A673 (cell line): Measurements from ENCODE around the gene DCLK1. TPM values are rescaled to one million over a fixed set of nuclear protein-coding genes. Genes with fewer than 3 reads are reported as not detected.

Experiments used
- BruUV-seq: library from RNA; stranded (reverse); fragments of 400-500 nt; replicated peaks from 2 replicates; lab custom pipeline; 2021; lab: Mats Ljungman, UMichigan
- CTCF ChIA-PET: fragments of 300-600 bp; sonication (Branson Sonifier 250); formaldehyde crosslinking; loops from one replicate; lab custom pipeline; 2022; ENCODE audit warnings: antibody characterized with exemption; lab: Charles Lee
- POLR2A ChIA-PET: fragments of 300-600 bp; sonication (Branson Sonifier 250); formaldehyde crosslinking; loops from one replicate; lab custom pipeline; 2022; ENCODE audit warnings: antibody characterized with exemption; ENCODE audit not compliant: low non-redundant PET; lab: Charles Lee
- DNase-seq: peaks from one replicate; pipeline ENCODE4 v3.0.0-alpha.2; 2015; ENCODE audit warnings: low spot score
- H3K27ac ChIP-seq: fragments of 200-600 bp; sonication (generic); 2 replicates; pipeline ENCODE4 v1.5.1; 2016; ENCODE audit warnings: mixed run types, low read depth, mild to moderate bottlenecking, mixed read lengths, antibody characterized with exemption, low read length; ENCODE audit not compliant: poor library complexity, severe bottlenecking
- H3K27me3 ChIP-seq: fragments of 200-600 bp; sonication (generic); replicated peaks from 2 replicates; pipeline ENCODE4 v1.6.1; 2017; ENCODE audit warnings: mixed run types, low read depth, mild to moderate bottlenecking, mixed read lengths, antibody characterized with exemption, low read length; ENCODE audit not compliant: insufficient read depth, poor library complexity
- H3K36me3 ChIP-seq: fragments of 200-600 bp; sonication (generic); 2 replicates; pipeline ENCODE4 v1.6.1; 2016; ENCODE audit warnings: mixed run types, mild to moderate bottlenecking, mixed read lengths, antibody characterized with exemption, low read length; ENCODE audit not compliant: insufficient read depth, poor library complexity, severe bottlenecking
- H3K4me1 ChIP-seq: fragments of 200-600 bp; sonication (generic); 2 replicates; pipeline ENCODE4 v1.6.1; 2017; ENCODE audit warnings: mixed run types, mild to moderate bottlenecking, mixed read lengths, antibody characterized with exemption, low read length; ENCODE audit not compliant: insufficient read depth, poor library complexity, severe bottlenecking
- H3K4me3 ChIP-seq: fragments of 200-600 bp; sonication (generic); 2 replicates; pipeline ENCODE4 v1.5.1; 2016; ENCODE audit warnings: low read depth, mixed run types, mild to moderate bottlenecking, mixed read lengths, low read length; ENCODE audit not compliant: poor library complexity, severe bottlenecking
- H3K9me3 ChIP-seq: fragments of 200-600 bp; sonication (generic); 2 replicates; pipeline ENCODE4 v1.6.1; 2016; ENCODE audit warnings: mixed run types, low read depth, mild to moderate bottlenecking, mixed read lengths, antibody characterized with exemption, low read length; ENCODE audit not compliant: poor library complexity, severe bottlenecking
- EZH2 ChIP-seq: fragments of 200-600 bp; sonication (generic); IDR thresholded peaks from 2 replicates; pipeline ENCODE4 v1.6.1; 2017; ENCODE audit warnings: borderline replicate concordance, low read depth, mild to moderate bottlenecking, mixed read lengths, antibody characterized with exemption, low read length; ENCODE audit not compliant: poor library complexity, severe bottlenecking
- intact Hi-C: fragments of 100-400 bp; cut with micrococcal nuclease; formaldehyde crosslinking; loops from one replicate; pipeline ENCODE4 v1.10.0; 2022; ENCODE audit not compliant: unreplicated experiment
- total RNA-seq: library from RNA; stranded (reverse); gene quantifications from 2 replicates; pipeline ENCODE4 v1.2.3, GENCODE V29; 2021
- TF ChIP-seq, protein P1 (sequence below): fragments of 300-800, 200-600 bp; sonication (generic); conservative IDR thresholded peaks from 2 replicates; pipeline ENCODE4 v1.5.1; 2017; ENCODE audit warnings: low read depth, mild to moderate bottlenecking, antibody characterized with exemption, low read length, moderate library complexity, mixed read lengths

The DCLK1 gene
- total RNA-seq, 1 experiment from 2014 or later = 11.2 TPM

DNA sequence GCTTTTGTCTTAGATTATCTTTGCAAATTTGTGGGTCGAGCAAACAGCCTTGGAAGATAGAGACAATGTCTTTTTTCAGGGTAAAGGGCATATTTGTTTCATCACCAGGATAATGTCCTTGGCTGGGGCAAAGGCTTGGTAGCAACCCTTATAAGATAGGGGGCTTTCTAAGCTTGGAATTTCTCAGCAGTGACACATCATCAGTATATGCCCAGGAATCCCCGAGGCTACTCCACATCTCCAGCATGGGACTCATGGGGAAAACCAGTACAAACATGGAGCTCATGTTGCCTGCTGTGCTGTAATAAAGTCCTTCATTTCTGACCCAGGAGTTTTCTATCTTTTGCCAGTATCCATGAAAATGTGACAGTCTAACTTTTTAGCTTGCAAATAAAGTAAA, 77.1 kb downstream of the DCLK1 start:
- TF ChIP-seq, protein P1, sequence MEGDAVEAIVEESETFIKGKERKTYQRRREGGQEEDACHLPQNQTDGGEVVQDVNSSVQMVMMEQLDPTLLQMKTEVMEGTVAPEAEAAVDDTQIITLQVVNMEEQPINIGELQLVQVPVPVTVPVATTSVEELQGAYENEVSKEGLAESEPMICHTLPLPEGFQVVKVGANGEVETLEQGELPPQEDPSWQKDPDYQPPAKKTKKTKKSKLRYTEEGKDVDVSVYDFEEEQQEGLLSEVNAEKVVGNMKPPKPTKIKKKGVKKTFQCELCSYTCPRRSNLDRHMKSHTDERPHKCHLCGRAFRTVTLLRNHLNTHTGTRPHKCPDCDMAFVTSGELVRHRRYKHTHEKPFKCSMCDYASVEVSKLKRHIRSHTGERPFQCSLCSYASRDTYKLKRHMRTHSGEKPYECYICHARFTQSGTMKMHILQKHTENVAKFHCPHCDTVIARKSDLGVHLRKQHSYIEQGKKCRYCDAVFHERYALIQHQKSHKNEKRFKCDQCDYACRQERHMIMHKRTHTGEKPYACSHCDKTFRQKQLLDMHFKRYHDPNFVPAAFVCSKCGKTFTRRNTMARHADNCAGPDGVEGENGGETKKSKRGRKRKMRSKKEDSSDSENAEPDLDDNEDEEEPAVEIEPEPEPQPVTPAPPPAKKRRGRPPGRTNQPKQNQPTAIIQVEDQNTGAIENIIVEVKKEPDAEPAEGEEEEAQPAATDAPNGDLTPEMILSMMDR = no peak
- no peak for TF ChIP-seq EZH2
- no peak for DNase-seq
- no TSS peak for BruUV-seq
- Histone ChIP-seq H3K27me3 (no peaks in the 10 kb centered on the region), H3K4me1 (peaks cover 15% of the 10 kb centered on the region), H3K4me3 (no peak overlapping the region), H3K27ac (no peak overlapping the region), H3K9me3 (no peaks in the 10 kb centered on the region), H3K36me3 (no peaks in the 10 kb centered on the region)
- CTCF ChIA-PET = no interaction called here
- POLR2A ChIA-PET = no interaction called here
- intact Hi-C loops = no loop called here

DNA sequence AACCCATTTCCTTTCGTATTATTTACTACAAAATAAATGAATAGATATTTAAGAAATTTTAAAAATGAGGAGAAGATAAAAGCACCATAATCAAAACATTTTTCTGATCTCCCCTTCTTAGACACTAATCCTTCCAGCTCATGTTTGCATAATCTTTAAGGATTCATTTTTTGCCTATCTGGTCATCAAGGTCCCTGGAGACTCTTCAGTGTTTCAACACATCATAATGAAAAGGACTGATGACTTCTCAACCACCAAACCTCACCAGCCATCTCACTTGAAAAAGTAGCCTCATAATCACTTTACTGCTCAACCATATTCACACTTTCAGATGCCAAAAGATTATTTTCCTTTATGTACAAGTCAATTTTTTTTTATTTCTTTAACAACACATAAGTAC, 80.1 kb downstream of the DCLK1 start:
- ChIA-PET POLR2A (interaction anchor here (0.7 kb wide), 1 partner anchor 448 kb away, joined by 5 read pairs; no protein-coding TSS in a partner anchor), CTCF (no interaction called here)
- intact Hi-C loops = no loop called here
- Histone ChIP-seq H3K4me3 (no peak overlapping the region), H3K27ac (no peak overlapping the region), H3K27me3 (no peaks in the 10 kb centered on the region), H3K9me3 (no peaks in the 10 kb centered on the region), H3K36me3 (no peaks in the 10 kb centered on the region), H3K4me1 (peaks cover 13% of the 10 kb centered on the region)
- BruUV-seq = no TSS peak
- peak; percentile 65 for DNase-seq
- TF ChIP-seq EZH2 = no peak
- TF ChIP-seq, protein P1 = no peak

DNA sequence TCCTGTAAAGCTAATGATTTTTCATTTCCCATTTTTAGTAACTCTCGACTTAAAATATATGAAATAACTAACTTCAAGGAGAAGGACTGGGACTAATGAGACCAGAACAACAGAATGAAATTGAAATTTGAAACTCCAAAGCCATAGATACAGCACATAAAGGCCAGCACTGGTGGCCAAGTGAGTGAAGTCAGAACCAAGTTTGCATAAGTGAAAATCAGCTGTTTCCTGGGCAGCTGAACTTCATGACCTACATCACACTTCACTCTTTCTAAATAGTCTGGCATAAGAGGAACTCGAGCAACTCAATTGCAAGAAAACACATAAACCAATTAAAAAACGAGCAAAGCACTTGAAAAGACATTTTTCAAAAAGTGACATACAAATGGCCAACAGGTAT, 84.5 kb downstream of the DCLK1 start:
- H3K9me3 ChIP-seq = peaks cover 3% of the 10 kb centered on the region
- H3K27ac ChIP-seq = no peak overlapping the region
- TF ChIP-seq EZH2 = no peak
- TF ChIP-seq, protein P1 = no peak
- ChIA-PET CTCF (no interaction called here), POLR2A (interaction anchor here (0.6 kb wide), 1 partner anchor 155 kb away, joined by 3 read pairs; no protein-coding TSS in a partner anchor)
- intact Hi-C loops = no loop called here
- no peaks in the 10 kb centered on the region for H3K27me3 ChIP-seq
- BruUV-seq = no TSS peak
- H3K4me3 ChIP-seq = no peak overlapping the region
- DNase-seq = no peak
- H3K36me3 ChIP-seq = no peaks in the 10 kb centered on the region
- H3K4me1 ChIP-seq = peaks cover 11% of the 10 kb centered on the region
